22Rv1 (cell line): ENCODE results near the gene GREB1L.

Experiments used
- CTCF ChIP-seq: fragments of 450-650 bp; IDR thresholded peaks from 2 replicates; pipeline ENCODE4 v1.5.1; 2017; ENCODE audit warnings: mild to moderate bottlenecking
- ZFX ChIP-seq: fragments of 450-650 bp; IDR thresholded peaks from 2 replicates; pipeline ENCODE4 v1.6.1; 2017; ENCODE audit warnings: antibody characterized with exemption, borderline replicate concordance

- TF ChIP-seq CTCF (no peak), ZFX (no peak)
Observed at GRCh38 chr18:21205695-21206094, 36.3 kb upstream of the GREB1L start.
